IPS DF 4.7 (cell line): Measurements from ENCODE around the gene SFXN1.
"Not testable (repeated sequence)": the region's sequence is repeated elsewhere in the genome, so short reads cannot be mapped to it uniquely, and the experiment has no call there.

Source experiments
- DNase-seq: peaks from one replicate; pipeline ENCODE4 v3.0.0-alpha.2; 2013; ENCODE audit warnings: low spot score; ENCODE audit errors: extremely low read depth

The SFXN1 gene

GRCh38 chr5:175478384-175479124, at the start of gene SFXN1:
Gene SFXN1, plus strand, starts transcription at chr5:175478560. Its CDS starts 13,544 bp downstream, at chr5:175492104.
- no peak for DNase-seq

DNA sequence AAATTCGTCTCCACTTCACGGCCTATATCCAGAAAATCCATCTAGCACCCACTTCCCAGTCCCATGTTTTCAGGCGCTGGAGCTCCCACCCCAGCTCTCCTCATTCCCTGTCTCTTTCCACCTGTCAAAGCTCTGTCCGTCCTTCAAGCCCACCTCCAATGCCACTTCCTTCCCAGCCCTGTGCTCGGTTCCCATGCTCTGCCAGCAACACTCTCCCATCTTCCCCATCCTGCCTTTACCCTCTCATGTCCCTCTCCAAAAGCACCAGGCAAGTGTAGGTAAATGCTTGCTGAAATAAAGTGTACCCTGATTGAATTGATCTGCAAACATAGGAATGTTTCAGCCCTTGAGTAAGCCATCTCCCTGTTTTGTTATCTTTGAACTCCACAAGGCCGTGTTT, 43.6 kb upstream of the SFXN1 start:
- DNase-seq: no peak

GRCh38 chr5:175436359-175436758, 42.0 kb upstream of the SFXN1 start:
- DNase-seq: no peak

DNA sequence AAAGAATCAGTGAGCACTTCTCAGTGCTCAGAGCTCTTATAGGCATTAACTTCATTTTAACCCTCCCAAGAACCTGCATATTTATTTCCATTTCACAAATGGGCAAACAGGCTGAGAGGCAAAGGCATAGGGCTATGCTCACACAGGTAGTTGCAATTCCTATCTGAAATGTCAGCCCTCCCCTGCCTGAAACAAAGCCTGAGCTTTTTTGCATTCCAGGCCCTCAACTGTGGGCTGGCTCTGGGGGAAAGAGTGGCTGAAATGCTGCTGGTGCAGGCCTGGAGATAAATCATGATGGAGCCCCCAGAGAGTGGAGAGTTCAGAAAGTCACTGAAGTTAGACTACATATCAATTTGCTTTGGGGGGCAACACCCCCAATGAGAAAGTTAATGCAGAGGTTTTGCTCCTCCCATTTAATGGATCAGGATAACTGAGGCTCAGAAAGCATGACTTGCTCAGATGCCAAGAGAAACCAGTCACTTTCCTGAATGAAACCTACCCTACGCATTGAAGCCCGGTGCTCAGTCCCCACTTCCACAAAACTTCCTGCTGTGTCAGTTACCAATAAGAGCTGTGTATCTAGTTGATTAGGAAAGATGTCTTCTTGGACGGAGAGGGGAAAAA, 40.0 kb upstream of the SFXN1 start:
- DNase-seq: no peak

GRCh38 chr5:175443514-175444059, 34.8 kb upstream of the SFXN1 start:
- DNase-seq: no peak

GRCh38 chr5:175444060-175444904, 34.1 kb upstream of the SFXN1 start, which contains the start of gene DRD1:
Gene DRD1, minus strand, starts transcription at chr5:175444182. Its CDS starts 1,083 bp downstream, at chr5:175443099.
- no peak for DNase-seq

DNA sequence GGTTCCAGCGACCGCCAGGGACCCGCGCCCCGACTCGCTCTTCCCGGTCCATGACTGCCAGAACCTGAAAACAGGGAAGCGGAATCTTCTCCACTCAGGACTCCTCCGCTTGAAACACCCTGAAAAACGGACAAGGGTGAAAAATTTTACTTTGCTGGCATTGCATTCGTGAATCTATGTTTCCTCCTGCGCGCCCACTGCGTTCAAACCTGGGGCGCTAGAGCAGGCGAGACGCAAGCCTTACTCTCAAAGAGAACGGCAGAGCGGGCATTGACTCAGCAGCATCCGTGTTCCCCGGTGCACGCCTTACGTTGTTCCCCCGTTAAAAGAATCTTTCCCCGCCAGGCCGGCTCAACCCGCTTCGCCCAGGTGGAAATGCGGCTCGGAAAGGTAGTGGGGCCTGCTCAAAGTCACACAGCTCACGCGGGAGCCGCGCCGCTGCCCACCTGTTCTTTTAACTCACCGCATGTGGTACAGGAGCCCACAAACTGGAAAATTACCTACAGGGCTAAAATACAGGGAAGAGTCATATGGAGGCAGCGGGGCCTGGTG, 33.4 kb upstream of the SFXN1 start:
- DNase-seq: no peak

DNA sequence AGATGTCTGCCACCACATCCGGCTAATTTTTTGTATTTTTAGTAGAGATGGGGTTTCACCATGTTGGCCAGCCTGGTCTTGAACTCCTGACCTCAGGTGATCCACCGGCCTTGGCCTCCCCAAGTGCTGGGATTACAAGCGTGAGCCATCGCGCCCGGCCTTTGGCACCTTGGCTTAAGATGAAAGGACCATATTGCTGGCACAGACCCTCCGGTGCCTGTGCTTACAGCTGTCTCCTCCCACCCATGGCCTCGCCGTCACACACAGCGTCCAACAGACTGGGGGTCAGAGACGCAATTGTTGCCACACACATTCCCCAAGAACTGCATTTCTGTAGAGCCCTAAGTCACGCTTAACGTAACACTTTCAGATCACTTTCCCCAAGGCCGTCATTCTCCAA, 32.0 kb upstream of the SFXN1 start:
- DNase-seq: not testable (repeated sequence)

GRCh38 chr5:175447571-175447970, 30.8 kb upstream of the SFXN1 start:
- no peak for DNase-seq

DNA sequence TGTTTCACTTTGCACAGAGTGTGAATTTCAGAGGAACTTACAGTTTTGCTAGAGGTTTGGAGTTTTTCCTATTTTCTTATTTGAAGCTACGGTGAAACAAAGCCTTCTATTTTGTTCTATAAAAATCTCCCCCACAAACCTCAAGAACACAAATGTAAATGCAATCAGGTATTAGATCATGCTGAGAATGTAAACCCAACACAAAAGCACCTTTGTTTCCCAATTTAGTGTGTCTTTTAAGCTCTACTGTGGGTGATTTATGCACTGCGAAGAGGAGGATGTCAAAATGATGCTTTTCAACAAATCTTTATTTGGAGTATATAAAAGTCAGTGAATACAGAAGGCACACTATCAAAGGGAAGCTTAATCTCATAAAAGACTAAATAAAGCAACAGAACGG, 30.1 kb upstream of the SFXN1 start:
- DNase-seq: no peak

DNA sequence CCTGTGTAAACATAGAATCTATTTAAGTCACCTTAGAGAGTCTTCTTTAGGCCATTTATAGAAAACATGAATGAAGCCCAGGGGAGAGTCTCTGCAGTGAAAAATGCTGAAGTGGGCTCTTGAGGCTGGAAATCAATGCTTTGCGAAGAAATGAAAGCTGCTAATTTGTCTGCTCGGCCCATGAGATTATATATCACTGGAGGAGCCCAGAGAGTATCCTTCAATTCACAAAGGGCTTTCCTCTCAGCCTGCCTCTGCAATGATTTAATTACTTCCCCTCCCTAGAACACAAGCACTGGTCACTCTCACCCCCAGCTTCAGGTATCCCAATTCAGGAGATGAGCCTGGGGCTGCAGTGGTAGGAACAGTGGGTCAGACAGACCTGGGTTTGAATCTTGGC, 26.2 kb upstream of the SFXN1 start:
- no peak for DNase-seq

DNA sequence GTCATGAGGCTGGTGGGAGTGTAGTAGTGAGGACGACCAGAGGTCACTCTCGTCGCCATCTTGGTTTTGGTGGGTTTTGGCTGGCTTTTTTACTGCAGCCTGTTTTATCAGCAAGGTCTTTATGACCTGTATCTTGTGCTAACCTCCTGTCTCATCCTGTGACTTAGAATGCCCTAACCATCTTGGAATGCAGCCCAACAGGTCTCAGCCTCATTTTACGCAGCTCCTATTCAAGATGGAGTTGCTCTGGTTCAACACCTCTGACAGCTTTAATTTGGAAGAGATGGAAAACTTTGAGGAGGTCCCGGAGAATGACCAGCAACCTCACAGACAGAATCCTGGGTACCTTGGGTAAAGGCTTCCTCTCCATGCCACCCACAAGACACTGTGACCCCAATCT, 24.0 kb upstream of the SFXN1 start:
- not testable (repeated sequence) for DNase-seq

DNA sequence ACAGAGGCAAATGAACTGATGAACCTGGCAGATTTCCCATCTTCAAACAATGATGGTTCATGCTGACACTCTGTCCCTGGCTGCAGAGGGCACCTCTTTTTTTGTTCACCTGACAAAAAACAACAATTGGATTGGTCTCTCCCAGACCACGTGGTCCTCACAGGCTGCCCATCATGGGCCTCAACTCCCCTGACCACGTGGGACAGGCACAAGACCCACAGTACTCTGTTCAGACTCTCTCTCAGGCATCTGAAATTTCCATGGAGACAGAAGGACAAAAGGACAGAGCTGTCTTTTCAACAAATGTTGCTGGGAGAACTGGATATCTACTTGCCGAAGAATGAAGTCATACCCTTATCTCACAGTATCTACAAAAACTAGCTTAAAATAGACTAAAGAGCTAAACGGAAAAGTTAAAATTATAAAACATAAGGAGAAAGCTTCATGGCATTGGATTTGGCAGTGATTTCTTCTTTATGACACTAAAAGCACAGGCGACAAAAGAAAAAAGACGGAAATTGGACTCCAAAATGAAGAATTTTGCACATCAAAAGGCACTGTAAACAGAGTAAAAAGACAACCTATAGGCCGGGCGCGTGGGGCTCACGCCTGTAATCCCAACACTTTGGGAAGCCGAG, 22.1 kb upstream of the SFXN1 start:
- no peak for DNase-seq

GRCh38 chr5:175457466-175457865, 20.9 kb upstream of the SFXN1 start:
- no peak for DNase-seq

GRCh38 chr5:175460126-175460525, 18.2 kb upstream of the SFXN1 start:
- no peak for DNase-seq

- DNase-seq: no peak
Measured at GRCh38 chr5:175460552-175460951, 17.8 kb upstream of the SFXN1 start.

DNA sequence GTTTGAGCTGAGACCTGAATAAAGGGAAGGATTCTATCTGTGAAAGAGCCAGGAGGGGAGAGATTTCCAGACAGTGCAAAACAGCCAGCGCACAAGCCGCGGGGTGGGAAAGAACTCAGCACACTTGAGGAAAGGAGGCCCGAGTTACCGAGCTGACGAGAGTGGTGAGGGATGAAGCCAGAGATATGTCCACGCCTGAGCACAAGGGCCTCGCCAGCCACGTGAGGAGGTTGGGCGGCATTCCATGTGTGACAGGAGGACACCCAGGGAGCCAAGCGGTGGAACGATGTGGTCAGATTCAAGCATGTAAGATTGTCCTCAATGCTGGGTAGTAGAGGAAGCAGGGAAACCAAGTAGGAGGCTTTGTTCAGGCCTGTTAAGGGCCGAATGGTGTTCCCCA, 17.0 kb upstream of the SFXN1 start:
- no peak for DNase-seq

- DNase-seq: no peak
Measured at GRCh38 chr5:175463641-175464040, 14.7 kb upstream of the SFXN1 start.

- DNase-seq: no peak
Measured at GRCh38 chr5:175464074-175464941, 14.1 kb upstream of the SFXN1 start.

DNA sequence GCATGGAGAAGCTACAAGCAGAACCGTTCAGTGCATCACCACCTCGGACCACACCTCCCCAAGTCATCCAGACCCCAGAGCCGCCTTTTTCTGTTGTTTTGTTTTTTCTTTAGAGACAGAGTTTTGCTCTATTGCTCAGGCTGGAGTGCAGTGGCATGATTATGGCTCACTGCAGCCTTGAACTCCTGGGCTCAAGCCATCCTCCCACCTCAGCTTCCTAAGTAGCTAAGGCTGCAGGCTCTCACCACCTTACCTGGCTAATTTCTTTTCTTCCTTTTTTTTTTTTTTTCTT, 13.5 kb upstream of the SFXN1 start:
- no peak for DNase-seq
